DND-41 (cell line): ENCODE results near the gene MCU.

Experiments
- EZH2 ChIP-seq: IDR thresholded peaks from 3 replicates; pipeline ENCODE4 v1.6.1; 2012; ENCODE audit warnings: borderline replicate concordance, low read depth, mild to moderate bottlenecking, moderate library complexity, low read length, inconsistent platforms; ENCODE audit not compliant: severe bottlenecking
- TF ChIP-seq, protein P1 (sequence below): IDR thresholded peaks from 2 replicates; pipeline ENCODE4 v1.5.1; 2012; ENCODE audit warnings: borderline replicate concordance, low read length, moderate library complexity, mild to moderate bottlenecking; ENCODE audit not compliant: poor library complexity, severe bottlenecking; ENCODE audit errors: extremely low read depth

DNA sequence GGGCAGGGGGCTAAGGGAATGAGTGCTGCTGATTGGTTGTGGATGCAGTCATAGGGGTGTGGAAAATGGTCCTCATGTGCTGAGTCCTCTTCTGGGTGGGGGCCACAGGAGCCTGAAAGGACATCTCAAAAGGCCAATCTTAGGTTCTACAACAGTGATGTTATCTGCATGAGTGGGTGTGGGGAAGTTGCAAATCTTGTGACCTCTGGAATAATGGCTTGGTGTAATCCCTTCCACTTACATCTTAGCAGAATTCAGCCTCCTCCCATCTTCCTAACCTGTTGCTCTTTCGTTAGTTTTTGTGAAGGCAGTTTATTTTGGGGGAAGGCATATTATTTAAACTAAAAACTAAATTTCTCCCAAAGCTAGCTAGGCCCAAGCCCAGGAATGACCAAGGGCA is 159.6 kb downstream of the MCU start:
- TF ChIP-seq EZH2 = no peak
- TF ChIP-seq, protein P1, sequence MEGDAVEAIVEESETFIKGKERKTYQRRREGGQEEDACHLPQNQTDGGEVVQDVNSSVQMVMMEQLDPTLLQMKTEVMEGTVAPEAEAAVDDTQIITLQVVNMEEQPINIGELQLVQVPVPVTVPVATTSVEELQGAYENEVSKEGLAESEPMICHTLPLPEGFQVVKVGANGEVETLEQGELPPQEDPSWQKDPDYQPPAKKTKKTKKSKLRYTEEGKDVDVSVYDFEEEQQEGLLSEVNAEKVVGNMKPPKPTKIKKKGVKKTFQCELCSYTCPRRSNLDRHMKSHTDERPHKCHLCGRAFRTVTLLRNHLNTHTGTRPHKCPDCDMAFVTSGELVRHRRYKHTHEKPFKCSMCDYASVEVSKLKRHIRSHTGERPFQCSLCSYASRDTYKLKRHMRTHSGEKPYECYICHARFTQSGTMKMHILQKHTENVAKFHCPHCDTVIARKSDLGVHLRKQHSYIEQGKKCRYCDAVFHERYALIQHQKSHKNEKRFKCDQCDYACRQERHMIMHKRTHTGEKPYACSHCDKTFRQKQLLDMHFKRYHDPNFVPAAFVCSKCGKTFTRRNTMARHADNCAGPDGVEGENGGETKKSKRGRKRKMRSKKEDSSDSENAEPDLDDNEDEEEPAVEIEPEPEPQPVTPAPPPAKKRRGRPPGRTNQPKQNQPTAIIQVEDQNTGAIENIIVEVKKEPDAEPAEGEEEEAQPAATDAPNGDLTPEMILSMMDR = no peak
